SK-N-SH (cell line): Measurements from ENCODE around the gene LMO3.

ENCODE experiments used
- EZH2phosphoT487 ChIP-seq: fragments of 200-600 bp; sonication (generic); IDR thresholded peaks from 2 replicates; pipeline ENCODE4 v1.6.1; 2017; ENCODE audit warnings: low read depth, mixed run types, mild to moderate bottlenecking, antibody characterized with exemption, moderate library complexity, borderline replicate concordance
- MAX ChIP-seq: IDR thresholded peaks from 2 replicates; pipeline ENCODE4 v1.4.0; 2012; ENCODE audit warnings: low read depth
- PBX3 ChIP-seq: IDR thresholded peaks from 2 replicates; pipeline ENCODE4; 2012
- USF2 ChIP-seq: fragments of 150-350 bp; IDR thresholded peaks from 2 replicates; pipeline ENCODE4 v1.6.1; 2017; ENCODE audit warnings: antibody characterized with exemption, low read length, low read depth, borderline replicate concordance
- YY1 ChIP-seq: IDR thresholded peaks from 2 replicates; pipeline ENCODE4 v1.4.0; 2012; ENCODE audit warnings: low read depth, mild to moderate bottlenecking

- TF ChIP-seq USF2, result no peak
- no peak for TF ChIP-seq EZH2phosphoT487
- TF ChIP-seq PBX3, result no peak
- TF ChIP-seq MAX, result no peak
- no peak for TF ChIP-seq YY1
These were observed 85.6 kb downstream of the LMO3 start for GRCh38 chr12:16520328-16520727.
